Measurements from ENCODE around the gene RDH13. TPM values are rescaled to one million over a fixed set of nuclear protein-coding genes. Genes with fewer than 3 reads are reported as not detected.

The RDH13 gene
- total and polyA plus RNA-seq, 4 donors, result 8.9 to 11.7 (median 9.5) TPM

- H3K9me3 ChIP-seq (ENCODE audit: control insufficient read depth in 4 of 4, low read length in 3 of 4), result no peaks in the 10 kb centered on the region
- TF ChIP-seq CTCF (IDR thresholded peaks at IDR 0.05; ENCODE audit: low read depth, low read length, missing input control), result no peak
- no peak for TF ChIP-seq ZBTB33 (IDR thresholded peaks at IDR 0.05)
- no peak for TF ChIP-seq NR2F2 (IDR thresholded peaks at IDR 0.05)
- no peak for TF ChIP-seq HNF4G (IDR thresholded peaks at IDR 0.05)
- TF ChIP-seq SP1 (IDR thresholded peaks at IDR 0.05), result no peak
- TF ChIP-seq EGR1 (IDR thresholded peaks at IDR 0.05; ENCODE audit: low read depth in 2 of 2), result no peak
- no peak for TF ChIP-seq JUND (IDR thresholded peaks at IDR 0.05)
- no peak for TF ChIP-seq YY1 (IDR thresholded peaks at IDR 0.05)
- TF ChIP-seq RAD21 (IDR thresholded peaks at IDR 0.05), result no peak
- TF ChIP-seq REST (IDR thresholded peaks at IDR 0.05), result no peak
- TF ChIP-seq MAX (IDR thresholded peaks at IDR 0.05), result no peak
- TF ChIP-seq RXRA (IDR thresholded peaks at IDR 0.05), result no peak
- TF ChIP-seq HNF4A (conservative IDR thresholded peaks at IDR 0.05), result no peak
- TF ChIP-seq FOXA2 (IDR thresholded peaks at IDR 0.05), result no peak
- no peak for TF ChIP-seq TAF1 (conservative IDR thresholded peaks at IDR 0.05)
- TF ChIP-seq GABPA (IDR thresholded peaks at IDR 0.05 in 1 of 2, conservative IDR thresholded peaks at IDR 0.05 in 1 of 2), result no peak
- TF ChIP-seq FOXA1 (IDR thresholded peaks at IDR 0.05), result no peak
- TF ChIP-seq ATF3 (IDR thresholded peaks at IDR 0.05), result no peak
- no peak for DNase-seq (ENCODE audit: low spot score)
- H3K4me3 ChIP-seq (ENCODE audit: low read depth in 1 of 3, low read length in 3 of 3), result no peak overlapping the region
- peaks cover 5 to 13% (median 10%) of the 10 kb centered on the region in 4 donors for H3K4me1 ChIP-seq (ENCODE audit: control insufficient read depth in 4 of 4, insufficient read depth in 4 of 4, low read length in 3 of 4)
- no peak overlapping the region for H3K9ac ChIP-seq (ENCODE audit: low read depth in 1 of 2, low read length in 2 of 2)
- 77% methylated on average over 19 of the region's 19 CpGs for WGBS
- no peaks in the 10 kb centered on the region for H3K36me3 ChIP-seq (ENCODE audit: control insufficient read depth in 4 of 4, insufficient read depth in 3 of 4, low read depth in 1 of 4, low read length in 3 of 4)
- peaks cover 0 to 12% (median 3%) of the 10 kb centered on the region in 4 donors for H3K27me3 ChIP-seq (ENCODE audit: control insufficient read depth in 4 of 4, insufficient read depth in 4 of 4, low read length in 3 of 4)
- H3K27ac ChIP-seq (ENCODE audit: low read depth in 1 of 2, low read length in 2 of 2), result no peak overlapping the region
Measured at GRCh38 chr19:55079400-55080038, 16.6 kb upstream of the RDH13 start.
